NCI-H2196 (cell line): Measurements from ENCODE around the gene GRB7.
"Not testable (repeated sequence)": the region's sequence is repeated elsewhere in the genome, so short reads cannot be mapped to it uniquely, and the experiment has no call there.

Source experiments
- DNase-seq: peaks from one replicate; lab custom pipeline; 2025; ENCODE audit not compliant: unreplicated experiment; lab: John Stamatoyannopoulos, UW

Gene GRB7

GRCh38 chr17:39750131-39751015 lies 12.6 kb downstream of the GRB7 start:
- DNase-seq: no peak

GRCh38 chr17:39751016-39751543 lies 13.3 kb downstream of the GRB7 start:
- no peak for DNase-seq

- DNase-seq: no peak
These were observed 13.9 kb downstream of the GRB7 start for GRCh38 chr17:39751637-39752036.

GRCh38 chr17:39752241-39752881 lies 14.6 kb downstream of the GRB7 start:
- no peak for DNase-seq

- no peak for DNase-seq
These were observed 15.9 kb downstream of the GRB7 start for GRCh38 chr17:39753514-39754160.

GRCh38 chr17:39754161-39754957 lies 16.6 kb downstream of the GRB7 start:
- peak; percentile 85 for DNase-seq

- no peak for DNase-seq
These were observed 17.3 kb downstream of the GRB7 start for GRCh38 chr17:39754958-39755553.

- DNase-seq: no peak
These were observed 18.0 kb downstream of the GRB7 start for GRCh38 chr17:39755554-39756379.

- DNase-seq: no peak
These were observed 18.8 kb downstream of the GRB7 start for GRCh38 chr17:39756380-39757079.

GRCh38 chr17:39757176-39757662 lies 19.5 kb downstream of the GRB7 start:
- no peak for DNase-seq

GRCh38 chr17:39757931-39758873 lies 20.5 kb downstream of the GRB7 start:
- no peak for DNase-seq

GRCh38 chr17:39759204-39759603 lies 21.5 kb downstream of the GRB7 start:
- no peak for DNase-seq

GRCh38 chr17:39761861-39762496 lies 24.2 kb downstream of the GRB7 start:
- no peak for DNase-seq

GRCh38 chr17:39763051-39763820 lies 25.5 kb downstream of the GRB7 start:
- DNase-seq: no peak

GRCh38 chr17:39764171-39764570 lies 26.4 kb downstream of the GRB7 start:
- not testable (repeated sequence) for DNase-seq

- DNase-seq: no peak
These were observed 27.4 kb downstream of the GRB7 start for GRCh38 chr17:39765175-39765574.
